C4-2B (cell line): ENCODE data around the gene NKAPD1.

Source experiments
- ZFX ChIP-seq: fragments of 450-650 bp; IDR thresholded peaks from 2 replicates; pipeline ENCODE4 v1.6.1; 2017
- TF ChIP-seq, protein P1 (sequence below): fragments of 450-650 bp; conservative IDR thresholded peaks from 2 replicates; pipeline ENCODE4 v1.5.1; 2017; ENCODE audit warnings: mild to moderate bottlenecking

DNA sequence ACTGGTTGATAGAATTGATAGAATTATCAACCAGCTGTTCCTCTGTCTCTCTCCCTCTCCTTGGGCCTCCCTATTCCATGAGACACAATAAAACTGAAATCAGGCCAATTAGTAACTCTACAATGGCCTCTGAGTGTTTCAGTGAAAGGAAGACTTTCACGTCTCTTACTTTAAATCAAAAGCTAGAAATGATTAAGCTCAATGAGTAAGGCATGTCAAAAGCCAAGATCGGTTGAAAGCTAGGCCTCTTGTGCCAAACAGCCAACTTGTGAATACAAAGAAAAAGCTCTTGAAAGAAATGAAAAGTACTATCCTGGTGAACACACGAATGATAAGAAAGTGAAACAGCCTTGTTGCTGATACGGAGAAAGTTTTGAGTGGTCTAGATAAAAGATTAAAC, 16.9 kb upstream of the NKAPD1 start:
- TF ChIP-seq, protein P1, sequence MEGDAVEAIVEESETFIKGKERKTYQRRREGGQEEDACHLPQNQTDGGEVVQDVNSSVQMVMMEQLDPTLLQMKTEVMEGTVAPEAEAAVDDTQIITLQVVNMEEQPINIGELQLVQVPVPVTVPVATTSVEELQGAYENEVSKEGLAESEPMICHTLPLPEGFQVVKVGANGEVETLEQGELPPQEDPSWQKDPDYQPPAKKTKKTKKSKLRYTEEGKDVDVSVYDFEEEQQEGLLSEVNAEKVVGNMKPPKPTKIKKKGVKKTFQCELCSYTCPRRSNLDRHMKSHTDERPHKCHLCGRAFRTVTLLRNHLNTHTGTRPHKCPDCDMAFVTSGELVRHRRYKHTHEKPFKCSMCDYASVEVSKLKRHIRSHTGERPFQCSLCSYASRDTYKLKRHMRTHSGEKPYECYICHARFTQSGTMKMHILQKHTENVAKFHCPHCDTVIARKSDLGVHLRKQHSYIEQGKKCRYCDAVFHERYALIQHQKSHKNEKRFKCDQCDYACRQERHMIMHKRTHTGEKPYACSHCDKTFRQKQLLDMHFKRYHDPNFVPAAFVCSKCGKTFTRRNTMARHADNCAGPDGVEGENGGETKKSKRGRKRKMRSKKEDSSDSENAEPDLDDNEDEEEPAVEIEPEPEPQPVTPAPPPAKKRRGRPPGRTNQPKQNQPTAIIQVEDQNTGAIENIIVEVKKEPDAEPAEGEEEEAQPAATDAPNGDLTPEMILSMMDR, result no peak
- no peak for TF ChIP-seq ZFX
